HepG2 (cell line): ENCODE measurements around the gene LRP5. TPM values are rescaled to one million over a fixed set of nuclear protein-coding genes. Genes with fewer than 3 reads are reported as not detected.
A peak's percentile ranks its signal among the peaks of the same experiment; 100 is the strongest.

Experiments
- ATRX ChIP-seq: sonication (generic); formaldehyde crosslinking; IDR thresholded peaks from 2 replicates; pipeline ENCODE4 v1.4.0; 2020; ENCODE audit warnings: missing genetic modification reagents, borderline replicate concordance
- CTCF ChIP-seq: sonication (generic); formaldehyde crosslinking; IDR thresholded peaks from 2 replicates; pipeline ENCODE4 v1.5.0; 2020; ENCODE audit warnings: mild to moderate bottlenecking, missing genetic modification reagents, moderate library complexity
- FOXJ3 ChIP-seq: sonication (generic); formaldehyde crosslinking; IDR thresholded peaks from 2 replicates; pipeline ENCODE4 v1.4.0; 2020; ENCODE audit warnings: missing genetic modification reagents, mild to moderate bottlenecking, borderline replicate concordance
- HNF4G ChIP-seq, 2 experiments: sonication (generic) in 1 of 2; formaldehyde crosslinking in 1 of 2; IDR thresholded peaks; 2 replicates each; pipeline versions ENCODE4 v1.4.0 to v1.6.1; 2011 to 2020; ENCODE audit warnings: borderline replicate concordance in 2 of 2, low read depth in 2 of 2, mild to moderate bottlenecking in 2 of 2, low read length in 1 of 2, missing genetic modification reagents in 1 of 2, moderate library complexity in 1 of 2
- KDM5A ChIP-seq: fragments of 200-600 bp; sonication (generic); IDR thresholded peaks from 2 replicates; pipeline ENCODE4 v1.7.0; 2018; ENCODE audit warnings: antibody characterized with exemption, mild to moderate bottlenecking, low read length, borderline replicate concordance
- YY1 ChIP-seq: IDR thresholded peaks from 2 replicates; pipeline ENCODE4 v1.6.1; 2011; ENCODE audit warnings: low read length, low read depth, moderate library complexity, mild to moderate bottlenecking; ENCODE audit not compliant: insufficient read depth, insufficient replicate concordance
- ZHX2 ChIP-seq, 2 experiments: sonication (generic) in 1 of 2; formaldehyde crosslinking in 1 of 2; IDR thresholded peaks; 2 replicates each; pipeline versions ENCODE4 v1.6.1 to v1.9.0; 2014 to 2022; ENCODE audit warnings: antibody characterized with exemption in 1 of 2, borderline replicate concordance in 1 of 2, inconsistent platforms in 1 of 2, low read depth in 1 of 2, missing genetic modification reagents in 1 of 2
- ZMYM4 ChIP-seq: sonication (generic); formaldehyde crosslinking; IDR thresholded peaks from 2 replicates; pipeline ENCODE4 v1.8.1; 2023; ENCODE audit warnings: mild to moderate bottlenecking, missing genetic modification reagents
- ZNF136 ChIP-seq: sonication (generic); formaldehyde crosslinking; IDR thresholded peaks from 2 replicates; pipeline ENCODE4 v1.8.1; 2022; ENCODE audit warnings: low read depth, mild to moderate bottlenecking, moderate library complexity, missing genetic modification reagents
- ZNF143 ChIP-seq: sonication (generic); formaldehyde crosslinking; IDR thresholded peaks from 2 replicates; pipeline ENCODE4 v1.4.0; 2020; ENCODE audit warnings: missing genetic modification reagents
- ZNF503 ChIP-seq: sonication (generic); formaldehyde crosslinking; IDR thresholded peaks from 2 replicates; pipeline ENCODE4 v1.4.0; 2020; ENCODE audit warnings: missing genetic modification reagents
- ZNF574 ChIP-seq: sonication (generic); formaldehyde crosslinking; IDR thresholded peaks from 2 replicates; pipeline ENCODE4 v1.4.0; 2020; ENCODE audit warnings: missing genetic modification reagents
- ZNF720 ChIP-seq: sonication (generic); formaldehyde crosslinking; IDR thresholded peaks from 2 replicates; pipeline ENCODE4 v1.4.0; 2020; ENCODE audit warnings: missing genetic modification reagents
- ZNF777 ChIP-seq: sonication (generic); formaldehyde crosslinking; IDR thresholded peaks from 2 replicates; pipeline ENCODE4 v1.4.0; 2020; ENCODE audit warnings: missing genetic modification reagents
- ZNF83 ChIP-seq: sonication (generic); formaldehyde crosslinking; IDR thresholded peaks from 2 replicates; pipeline ENCODE4 v1.4.0; 2020; ENCODE audit warnings: missing genetic modification reagents, mild to moderate bottlenecking, borderline replicate concordance
- polyA plus RNA-seq, 8 experiments: library from polyadenylated mRNA; depleted of rRNA in 3 of 8; stranded (reverse) in 7 of 8; unstranded in 1 of 8; fragments of >200 nt; fragmentation: Illumina TruSeq in 4 of 8; extraction: Trizol in 4 of 8; gene quantifications; 2 replicates each; pipeline versions ENCODE4 v1.2.1 to v1.2.3, GENCODE V29; 2011 to 2016; ENCODE audit warnings: low read depth in 4 of 8, missing spikeins in 1 of 8, mixed read lengths in 1 of 8; ENCODE audit not compliant: insufficient read depth in 1 of 8
- total RNA-seq, 5 experiments: library from RNA; depleted of rRNA; stranded (reverse); fragments of >200 nt; fragmentation: Illumina TruSeq; extraction: Trizol; gene quantifications; 2 replicates each; pipeline ENCODE4 v1.2.3, GENCODE V29; 2016; ENCODE audit warnings: low read depth in 1 of 5

Gene LRP5
- total and polyA plus RNA-seq, 2 of the 13 experiments (the other 11 are each of a cell fraction or from before 2014, with no cell fraction given): 40.4 to 64.0 TPM

- TF ChIP-seq ZNF503 (CRISPR knock-in tag): no peak
- TF ChIP-seq ZNF777 (CRISPR knock-in tag): no peak
- TF ChIP-seq ZHX2 (IDR thresholded peaks at IDR 0.05; ENCODE audit: low read depth): no peak
- no peak for TF ChIP-seq ZHX2 (CRISPR knock-in tag; IDR thresholded peaks at IDR 0.05; ENCODE audit: borderline replicate concordance)
- TF ChIP-seq ZMYM4 (CRISPR knock-in tag): no peak
- no peak for TF ChIP-seq FOXJ3
- TF ChIP-seq ZNF720 (CRISPR knock-in tag): no peak
- no peak for TF ChIP-seq KDM5A
- no peak for TF ChIP-seq ZNF143
- no peak for TF ChIP-seq ZNF83
- no peak for TF ChIP-seq ZNF574 (CRISPR knock-in tag)
- TF ChIP-seq CTCF (CRISPR knock-in tag): peak; percentile 54
- peak; percentile 15 for TF ChIP-seq YY1
- TF ChIP-seq HNF4G (IDR thresholded peaks at IDR 0.05; ENCODE audit: borderline replicate concordance, low read depth, low read length): no peak
- no peak for TF ChIP-seq HNF4G (CRISPR knock-in tag; IDR thresholded peaks at IDR 0.05; ENCODE audit: borderline replicate concordance, low read depth)
- no peak for TF ChIP-seq ZNF136 (CRISPR knock-in tag)
- TF ChIP-seq ATRX (CRISPR knock-in tag): no peak
These were observed 12.1 kb upstream of the LRP5 start (continued) for GRCh38 chr11:68300076-68300830.
